Mucosa of rectum (tissue), 2 donors: Measurements from ENCODE around the gene PDE4D.
"Not testable (repeated sequence)": the region's sequence is repeated elsewhere in the genome, so short reads cannot be mapped to it uniquely, and the experiment has no call there.

Source experiments
- H3K27ac ChIP-seq, 2 donors: one replicate each; pipeline ENCODE4 v1.7.0; 2013; ENCODE audit warnings: inconsistent platforms in 2 of 2, low read depth in 2 of 2, low read length in 2 of 2
- H3K27me3 ChIP-seq, 2 donors: one replicate each; pipeline ENCODE4 v1.7.0; 2013; ENCODE audit warnings: low read length in 2 of 2; ENCODE audit not compliant: control insufficient read depth in 2 of 2, insufficient read depth in 2 of 2
- H3K36me3 ChIP-seq, 2 donors: one replicate each; pipeline ENCODE4 v1.7.0; 2013; ENCODE audit warnings: low read length in 2 of 2; ENCODE audit not compliant: control insufficient read depth in 2 of 2, insufficient read depth in 2 of 2
- H3K4me1 ChIP-seq, 2 donors: one replicate each; pipeline ENCODE4 v1.7.0; 2013; ENCODE audit warnings: low read length in 2 of 2, mild to moderate bottlenecking in 1 of 2; ENCODE audit not compliant: control insufficient read depth in 2 of 2, insufficient read depth in 2 of 2
- H3K4me3 ChIP-seq, 2 donors: one replicate each; pipeline ENCODE4 v1.7.0; 2013; ENCODE audit warnings: low read length in 2 of 2
- H3K9ac ChIP-seq, 2 donors: one replicate each; pipeline ENCODE4 v1.7.0; 2013; ENCODE audit warnings: low read length in 2 of 2, low read depth in 1 of 2, mild to moderate bottlenecking in 1 of 2
- H3K9me3 ChIP-seq, 2 donors: one replicate each; pipeline ENCODE4 v1.7.0; 2013; ENCODE audit warnings: low read length in 2 of 2; ENCODE audit not compliant: control insufficient read depth in 2 of 2
- donor health status: healthy.
- donor health status: Normal muscosa, but diverticular disease.

The PDE4D gene

DNA sequence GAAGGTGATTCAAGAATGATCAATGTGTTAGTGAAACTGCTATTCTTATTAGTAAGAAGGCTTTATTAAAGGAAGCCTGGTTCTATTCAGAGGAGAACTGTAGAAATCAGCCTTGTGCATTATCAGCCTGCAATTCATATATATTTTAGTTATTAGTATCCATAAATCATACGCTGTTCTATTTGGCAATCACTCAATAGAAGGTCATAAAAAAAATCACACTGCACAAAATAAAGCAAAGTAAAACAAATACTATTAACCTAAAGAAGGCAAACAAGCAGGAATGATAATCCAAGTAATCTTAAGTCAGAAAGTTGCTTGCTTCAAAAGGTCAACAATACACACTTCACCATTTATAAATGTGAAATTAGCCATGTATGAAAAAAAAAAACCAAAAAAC lies 138.1 kb downstream of the PDE4D start:
- Histone ChIP-seq H3K4me3 (no peak overlapping the region), H3K9me3 (no peaks in the 10 kb centered on the region)

DNA sequence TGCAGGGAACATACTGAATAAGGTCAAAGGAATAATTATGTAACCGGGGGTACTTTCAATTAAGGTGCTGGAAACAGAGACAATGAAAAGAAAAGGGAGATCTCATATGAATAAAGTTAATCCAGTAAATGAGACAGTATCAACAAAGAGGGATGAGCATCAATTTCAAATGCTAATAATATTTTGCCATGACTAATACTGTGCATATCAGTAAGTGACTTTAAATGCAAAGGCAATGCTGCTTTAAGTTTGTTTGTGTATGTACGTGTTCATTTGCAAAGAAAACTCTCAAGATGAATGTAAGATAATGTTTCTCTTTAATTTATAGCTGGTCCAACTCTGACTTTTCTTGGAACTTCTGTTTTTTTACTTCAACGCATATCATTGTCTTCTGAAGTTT lies 139.9 kb downstream of the PDE4D start:
- Histone ChIP-seq H3K9ac (no peak overlapping the region), H3K27ac (no peak overlapping the region), H3K27me3 (no peaks in the 10 kb centered on the region), H3K4me3 (no peak overlapping the region), H3K36me3 (no peaks in the 10 kb centered on the region), H3K4me1 (peaks cover 4 to 5% of the 10 kb centered on the region in 2 donors), H3K9me3 (no peaks in the 10 kb centered on the region)

More for the DNA sequence above, 138.1 kb downstream of the PDE4D start:
- Histone ChIP-seq H3K36me3 (no peaks in the 10 kb centered on the region), H3K9ac (no peak overlapping the region), H3K27me3 (no peaks in the 10 kb centered on the region), H3K27ac (no peak overlapping the region), H3K4me1 (peaks cover 4 to 5% of the 10 kb centered on the region in 2 donors)

DNA sequence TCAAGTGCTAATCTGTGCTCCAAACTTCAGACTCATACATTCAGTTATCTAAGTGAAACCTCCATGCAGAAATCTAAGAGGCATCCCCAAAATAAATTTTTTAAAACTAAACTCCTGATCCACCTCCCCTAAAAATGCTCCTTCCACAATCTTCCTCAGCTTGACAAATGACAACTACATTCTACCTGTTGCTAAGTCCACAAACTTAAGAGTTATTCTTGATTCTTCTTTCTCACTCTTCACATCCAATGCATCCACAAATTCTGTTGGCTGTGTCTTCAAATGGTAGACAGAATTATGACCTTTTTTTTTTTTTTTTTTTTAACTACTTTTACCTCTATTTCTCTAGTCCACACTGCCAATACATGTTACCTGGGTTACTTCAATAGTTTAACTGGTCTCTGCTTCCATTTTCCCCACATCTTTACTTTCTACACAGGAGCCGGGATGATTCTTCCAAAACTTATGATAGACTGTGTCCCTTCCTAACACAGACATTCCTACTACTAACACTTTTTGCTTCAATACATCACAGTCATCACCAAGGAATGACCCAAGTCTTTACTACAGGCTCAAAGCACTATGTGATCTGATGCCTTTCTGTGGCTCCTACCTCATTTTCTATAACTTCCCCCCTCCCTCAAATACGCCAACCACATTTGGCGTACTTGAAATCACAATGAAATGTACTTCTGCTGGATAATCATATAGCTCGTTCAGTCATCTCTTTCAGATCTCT lies 143.6 kb downstream of the PDE4D start:
- Histone ChIP-seq H3K4me3 (no peak overlapping the region), H3K9me3 (no peaks in the 10 kb centered on the region), H3K9ac (no peak overlapping the region)

DNA sequence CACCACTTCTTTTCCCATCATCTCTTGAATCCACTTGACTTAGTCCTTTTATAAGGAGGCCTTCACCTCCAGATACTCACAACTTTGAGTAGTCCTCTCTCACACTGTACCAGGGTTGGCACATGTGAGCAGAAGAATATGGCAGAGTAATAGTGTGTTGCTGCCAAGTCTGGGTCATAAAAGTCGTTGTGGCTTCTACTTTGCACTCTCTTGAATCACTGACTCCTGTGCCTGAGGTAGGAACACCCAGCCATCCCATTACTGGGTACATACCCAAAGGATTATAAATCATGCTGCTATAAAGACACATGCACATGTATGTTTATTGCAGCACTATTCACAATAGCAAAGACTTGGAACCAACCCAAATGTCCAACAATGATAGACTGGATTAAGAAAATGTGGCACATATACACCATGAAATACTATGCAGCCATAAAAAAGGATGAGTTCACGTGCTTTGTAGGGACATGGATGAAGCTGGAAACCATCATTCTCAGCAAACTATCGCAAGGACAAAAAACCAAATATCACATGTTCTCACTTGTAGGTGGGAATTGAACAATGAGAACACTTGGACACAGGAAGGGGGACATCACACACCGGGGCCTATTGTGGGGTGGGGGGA lies 145.4 kb downstream of the PDE4D start:
- H3K27ac ChIP-seq, H3K4me1 ChIP-seq, H3K4me3 ChIP-seq, H3K36me3 ChIP-seq, H3K9me3 ChIP-seq, H3K9ac ChIP-seq, H3K27me3 ChIP-seq: not testable (repeated sequence)

More for the DNA sequence above, 143.6 kb downstream of the PDE4D start:
- Histone ChIP-seq H3K27me3 (no peaks in the 10 kb centered on the region), H3K4me1 (peaks cover 4 to 5% of the 10 kb centered on the region in 2 donors), H3K36me3 (no peaks in the 10 kb centered on the region), H3K27ac (no peak overlapping the region)

DNA sequence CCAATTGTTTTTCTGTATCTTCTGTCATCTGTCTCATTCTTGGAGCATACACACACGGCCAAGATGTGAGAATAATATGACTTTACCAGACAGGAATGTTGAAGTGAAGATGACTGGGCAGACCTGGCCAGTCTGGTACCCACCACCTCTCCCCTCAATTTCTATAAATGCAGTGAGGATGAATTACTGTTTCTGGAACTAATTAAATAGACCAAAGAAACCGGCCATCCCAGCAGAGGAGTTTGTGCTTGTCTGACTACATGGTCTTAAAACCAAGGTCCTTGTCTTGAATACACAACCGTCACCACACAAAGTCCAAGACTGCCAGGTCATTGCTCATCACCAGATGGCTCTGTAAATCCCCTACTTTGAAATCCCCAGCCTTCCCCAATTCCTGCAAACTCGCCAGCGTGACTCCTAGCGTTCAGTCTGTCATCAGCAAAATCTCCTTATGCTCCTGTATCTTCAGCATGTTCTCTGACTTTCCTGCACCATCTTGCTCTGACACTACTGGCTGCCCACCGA lies 147.2 kb downstream of the PDE4D start:
- Histone ChIP-seq H3K27ac (peak overlapping the region in 1 of 2 donors; percentile 20), H3K4me3 (no peak overlapping the region), H3K9me3 (no peaks in the 10 kb centered on the region), H3K36me3 (no peaks in the 10 kb centered on the region), H3K9ac (no peak overlapping the region), H3K4me1 (no peaks in the 10 kb centered on the region), H3K27me3 (no peaks in the 10 kb centered on the region)

DNA sequence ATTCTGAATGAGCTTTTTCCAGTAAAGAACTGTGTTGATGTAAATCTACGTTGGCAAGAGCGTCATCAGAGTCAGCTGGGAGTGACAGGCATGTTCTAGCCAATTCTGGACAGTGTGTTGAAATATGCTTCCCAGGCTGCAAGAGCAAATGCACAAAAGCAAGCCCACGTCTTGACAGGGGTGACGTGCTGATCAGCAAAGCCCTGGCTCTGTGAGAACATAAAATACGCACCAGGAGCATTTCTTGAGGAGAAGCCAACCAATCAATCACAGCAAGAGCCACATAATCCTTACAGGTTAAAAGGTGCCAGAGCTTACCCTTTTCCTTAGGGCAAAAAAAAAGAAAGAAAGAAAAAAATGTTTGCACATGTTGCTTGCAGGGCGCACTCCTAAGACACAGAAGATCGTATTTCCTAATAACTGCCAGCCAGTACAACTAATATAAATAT lies 148.1 kb downstream of the PDE4D start:
- H3K9ac ChIP-seq, result no peak overlapping the region
- no peaks in the 10 kb centered on the region for H3K36me3 ChIP-seq
- H3K27ac ChIP-seq, result no peak overlapping the region
- no peaks in the 10 kb centered on the region for H3K9me3 ChIP-seq
- no peaks in the 10 kb centered on the region for H3K4me1 ChIP-seq
- no peaks in the 10 kb centered on the region for H3K27me3 ChIP-seq
- no peak overlapping the region for H3K4me3 ChIP-seq

DNA sequence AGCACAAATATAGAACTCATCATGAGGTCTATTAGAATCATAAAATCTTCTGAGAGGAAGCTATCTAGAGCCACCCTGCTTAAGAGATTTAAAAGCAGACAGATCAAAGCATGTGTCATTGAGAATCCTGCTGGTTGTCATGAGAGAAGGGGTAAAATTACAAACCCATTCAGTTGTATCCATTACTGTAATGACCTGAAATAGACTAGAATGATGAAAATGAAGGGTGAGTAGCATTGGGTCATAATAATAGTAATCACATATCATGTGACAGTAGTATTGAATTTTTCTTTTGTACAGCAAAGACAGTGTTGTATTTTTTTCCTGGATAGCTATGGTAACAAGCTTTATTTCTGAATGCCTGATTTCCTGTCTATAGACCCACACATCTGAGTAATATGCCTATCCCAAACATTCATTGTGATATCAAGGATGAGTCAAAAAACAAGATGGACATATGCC lies 149.0 kb downstream of the PDE4D start:
- no peaks in the 10 kb centered on the region for H3K27me3 ChIP-seq
- no peak overlapping the region for H3K9ac ChIP-seq
- no peak overlapping the region for H3K4me3 ChIP-seq
- no peaks in the 10 kb centered on the region for H3K9me3 ChIP-seq
- H3K4me1 ChIP-seq, result no peaks in the 10 kb centered on the region
- no peaks in the 10 kb centered on the region for H3K36me3 ChIP-seq
- H3K27ac ChIP-seq, result peak overlapping the region in 1 of 2 donors; percentile 2

DNA sequence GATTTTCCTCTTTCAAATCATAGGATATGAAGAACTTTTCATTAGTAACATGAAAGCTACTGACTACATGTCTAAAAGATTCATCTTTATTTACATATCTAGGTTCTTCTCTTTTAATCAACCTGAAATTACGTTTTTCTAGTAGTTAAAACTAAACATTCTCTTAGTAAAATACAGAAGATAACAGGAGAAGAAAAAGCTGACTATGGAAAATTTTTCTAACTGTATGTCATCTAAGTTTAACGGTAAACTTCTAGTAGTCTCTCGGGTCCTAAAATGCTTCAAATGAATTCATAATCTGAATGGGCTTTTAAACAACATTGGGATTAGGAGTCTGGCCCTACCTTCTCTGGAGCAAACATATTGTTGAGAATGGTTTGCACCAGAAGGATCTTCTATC lies 151.9 kb downstream of the PDE4D start:
- Histone ChIP-seq H3K27ac (no peak overlapping the region), H3K36me3 (no peaks in the 10 kb centered on the region), H3K27me3 (no peaks in the 10 kb centered on the region), H3K9me3 (no peaks in the 10 kb centered on the region), H3K9ac (no peak overlapping the region), H3K4me3 (no peak overlapping the region), H3K4me1 (no peaks in the 10 kb centered on the region)

DNA sequence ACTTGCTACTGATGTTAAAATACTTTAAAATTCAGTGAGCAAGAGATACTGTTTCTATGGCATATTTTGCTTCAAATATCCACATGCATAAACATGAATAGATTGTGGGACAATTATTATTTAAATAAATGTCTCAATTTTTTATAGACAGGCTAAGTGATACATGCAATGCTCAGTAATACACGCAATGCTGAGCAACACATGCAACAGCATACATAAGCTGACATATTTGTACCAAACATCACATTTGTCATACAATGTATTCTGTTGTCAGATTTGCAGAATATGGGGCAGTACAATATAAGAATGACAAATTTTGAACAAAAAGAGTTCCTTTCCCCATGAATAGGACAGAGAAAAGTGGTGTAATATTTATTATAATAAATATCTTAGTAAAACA lies 155.5 kb downstream of the PDE4D start:
- H3K4me3 ChIP-seq, result no peak overlapping the region
- H3K9ac ChIP-seq, result no peak overlapping the region
- no peaks in the 10 kb centered on the region for H3K27me3 ChIP-seq
- H3K27ac ChIP-seq, result no peak overlapping the region
- no peaks in the 10 kb centered on the region for H3K4me1 ChIP-seq
- no peaks in the 10 kb centered on the region for H3K36me3 ChIP-seq
- no peaks in the 10 kb centered on the region for H3K9me3 ChIP-seq

DNA sequence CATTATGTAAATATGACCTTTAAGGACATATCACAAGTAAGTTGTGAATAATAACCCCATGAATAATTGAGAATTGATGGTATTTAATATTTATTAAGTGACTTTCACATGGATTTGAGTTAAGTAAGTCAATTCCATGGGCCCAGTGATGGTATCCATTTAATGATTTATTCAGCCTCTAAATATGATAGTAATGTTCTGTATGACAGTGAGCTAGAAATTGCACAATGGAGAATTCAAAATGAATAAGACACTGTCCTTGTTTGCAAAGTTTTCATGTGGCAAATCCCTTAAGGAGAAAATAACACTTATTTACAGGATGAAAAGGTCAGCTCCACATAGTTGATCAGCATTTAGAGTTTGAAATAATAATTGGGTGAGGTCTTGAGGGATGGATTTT lies 160.7 kb downstream of the PDE4D start:
- Histone ChIP-seq H3K9me3 (no peaks in the 10 kb centered on the region), H3K4me3 (no peak overlapping the region), H3K27me3 (no peaks in the 10 kb centered on the region), H3K27ac (no peak overlapping the region), H3K36me3 (no peaks in the 10 kb centered on the region), H3K9ac (no peak overlapping the region), H3K4me1 (no peaks in the 10 kb centered on the region)
